ENCODE measurements around the gene ANXA10. TPM values are rescaled to one million over a fixed set of nuclear protein-coding genes. Genes with fewer than 3 reads are reported as not detected.
"Not testable (repeated sequence)": the region's sequence is repeated elsewhere in the genome, so short reads cannot be mapped to it uniquely, and the experiment has no call there.

Gene ANXA10
- total RNA-seq, 1 donor from 2014 or later, result 0.34 TPM

DNA sequence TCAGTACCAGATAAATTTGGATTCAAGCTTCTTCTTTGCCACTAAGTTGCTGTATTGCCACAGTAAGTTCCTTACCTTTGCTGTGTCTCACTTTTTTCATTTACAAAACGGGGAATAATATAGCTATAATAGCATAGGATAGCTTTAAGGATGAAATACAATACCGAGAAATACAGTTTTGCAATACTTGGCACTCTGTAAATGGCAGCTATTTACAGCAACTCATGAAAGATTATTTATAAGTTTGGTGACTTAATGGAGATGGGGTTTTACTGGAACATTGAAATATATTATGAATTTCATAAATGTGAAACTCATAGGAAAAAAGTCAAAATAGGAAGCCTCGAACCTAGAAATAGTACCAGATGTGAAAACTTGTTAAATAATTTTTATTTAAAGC is 27.6 kb downstream of the ANXA10 start:
- DNase-seq, result no peak

DNA sequence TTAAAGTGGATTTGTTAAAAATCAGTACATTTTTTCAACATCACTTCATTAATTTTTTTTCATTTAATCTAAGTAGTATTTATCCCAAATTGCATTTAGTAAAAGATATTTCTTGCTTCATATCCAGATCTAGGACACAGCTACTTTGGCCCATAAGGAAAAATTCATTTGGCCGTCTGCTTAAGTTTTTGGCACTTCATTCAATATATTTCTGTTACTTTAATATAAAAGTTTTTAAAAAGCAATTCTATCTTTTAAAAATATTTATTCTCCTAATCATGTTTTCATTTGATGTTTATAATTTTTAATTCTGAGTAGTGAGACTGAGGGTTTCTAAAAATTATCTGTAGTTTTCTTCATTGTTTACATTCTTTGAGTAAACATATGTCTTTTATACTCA is 28.5 kb downstream of the ANXA10 start:
- no peak for DNase-seq

- DNase-seq, result peak; percentile 41
Measured at GRCh38 chr4:168124008-168124641, 31.8 kb downstream of the ANXA10 start.

DNA sequence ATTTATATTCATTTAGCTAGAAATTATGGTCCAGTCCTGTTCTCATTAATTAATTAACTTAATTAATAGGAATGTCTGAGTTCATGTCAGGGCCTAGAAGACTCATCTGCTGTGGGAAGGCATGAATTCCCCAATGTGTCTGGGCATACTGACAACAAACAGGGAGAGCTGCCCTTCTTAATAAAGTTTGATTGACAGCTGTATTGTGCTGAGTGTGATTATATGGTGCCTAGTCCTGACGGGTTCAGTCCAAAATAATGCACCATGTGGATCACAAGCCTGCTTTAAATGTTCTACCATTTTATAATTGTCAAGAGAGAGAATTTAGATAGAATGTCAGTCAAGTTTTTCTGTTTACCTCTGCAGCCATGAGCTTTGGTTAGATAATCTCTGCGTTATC is 34.6 kb downstream of the ANXA10 start:
- no peak for DNase-seq

- no peak for DNase-seq
Measured at GRCh38 chr4:168128601-168129000, 36.3 kb downstream of the ANXA10 start.

DNA sequence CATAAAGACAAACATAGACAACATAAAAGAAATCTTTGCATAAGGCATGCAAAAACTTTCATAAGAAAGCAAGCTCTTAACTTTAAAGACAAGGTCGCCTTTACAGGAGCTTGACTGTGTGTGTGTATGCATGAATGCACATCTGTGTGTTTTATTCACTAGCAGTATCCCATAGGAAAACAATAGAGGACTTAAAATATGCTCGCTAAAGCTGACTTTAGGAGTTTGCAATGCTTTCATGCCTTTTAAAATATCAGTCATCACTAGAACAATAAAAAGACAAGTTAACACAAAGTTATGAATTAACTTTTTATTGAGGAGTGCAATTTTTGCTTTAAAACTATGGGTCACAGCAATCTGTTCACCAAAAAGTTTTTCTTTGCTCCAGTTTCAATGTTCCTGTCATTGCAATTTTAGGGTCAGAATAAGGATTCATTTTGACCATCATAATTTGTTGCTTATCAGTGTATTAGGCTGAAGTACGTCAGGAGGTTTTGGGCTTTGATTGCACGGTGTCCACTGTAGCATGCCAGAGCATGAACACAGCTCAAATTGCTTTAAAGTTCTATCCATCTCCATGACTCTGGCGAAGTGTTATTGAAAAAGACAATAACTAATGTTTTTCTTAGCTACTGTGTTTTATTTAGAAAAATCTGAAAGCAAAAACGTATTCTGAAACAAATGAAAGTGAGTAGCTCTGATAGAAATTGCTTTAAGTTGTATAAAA is 36.9 kb downstream of the ANXA10 start:
- DNase-seq, result no peak

- DNase-seq, result no peak
Measured at GRCh38 chr4:168129802-168130201, 37.5 kb downstream of the ANXA10 start.

DNA sequence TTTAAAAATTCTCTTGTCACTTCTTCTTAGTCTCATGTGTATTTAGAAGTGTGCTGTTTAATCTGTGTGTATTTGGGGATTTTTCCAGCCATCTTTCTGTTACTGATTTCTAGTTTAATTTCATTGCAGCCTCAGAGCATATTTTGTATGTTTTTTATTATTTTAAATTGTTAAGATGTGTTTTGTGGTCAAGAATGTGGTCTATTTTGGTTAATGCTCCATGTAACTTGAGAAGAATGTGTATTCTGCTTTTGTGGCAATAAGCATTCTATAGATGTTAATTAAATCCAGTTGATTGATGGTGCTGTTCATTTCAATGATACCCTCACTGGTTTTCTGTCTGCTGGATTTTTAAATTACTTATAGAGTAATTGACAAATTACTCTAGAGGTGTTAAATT is 38.9 kb downstream of the ANXA10 start:
- DNase-seq, result no peak

DNA sequence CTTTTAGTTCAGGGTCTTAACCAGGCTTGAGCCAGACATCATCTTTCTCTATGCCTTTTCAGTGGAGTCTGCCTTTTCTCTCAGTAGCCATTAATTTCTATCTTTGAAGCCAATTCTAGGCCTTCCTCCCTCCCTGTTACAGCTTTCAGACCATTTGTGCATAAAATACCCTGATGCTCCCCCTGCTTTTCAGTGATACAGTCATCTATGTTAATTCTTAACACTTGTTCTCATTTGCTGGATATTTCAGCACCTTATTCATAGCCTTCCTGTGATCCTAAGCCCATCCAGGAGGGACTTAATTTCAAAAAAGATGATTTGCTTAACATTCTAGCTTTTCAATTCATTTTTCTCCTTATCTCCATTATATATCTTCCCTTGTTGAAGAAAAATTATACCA is 42.3 kb downstream of the ANXA10 start:
- no peak for DNase-seq

GRCh38 chr4:168135860-168136259 is 43.5 kb downstream of the ANXA10 start:
- not testable (repeated sequence) for DNase-seq

- not testable (repeated sequence) for DNase-seq
Measured at GRCh38 chr4:168137695-168138094, 45.4 kb downstream of the ANXA10 start.

- DNase-seq, result no peak
Measured at GRCh38 chr4:168138143-168138542, 45.8 kb downstream of the ANXA10 start.

DNA sequence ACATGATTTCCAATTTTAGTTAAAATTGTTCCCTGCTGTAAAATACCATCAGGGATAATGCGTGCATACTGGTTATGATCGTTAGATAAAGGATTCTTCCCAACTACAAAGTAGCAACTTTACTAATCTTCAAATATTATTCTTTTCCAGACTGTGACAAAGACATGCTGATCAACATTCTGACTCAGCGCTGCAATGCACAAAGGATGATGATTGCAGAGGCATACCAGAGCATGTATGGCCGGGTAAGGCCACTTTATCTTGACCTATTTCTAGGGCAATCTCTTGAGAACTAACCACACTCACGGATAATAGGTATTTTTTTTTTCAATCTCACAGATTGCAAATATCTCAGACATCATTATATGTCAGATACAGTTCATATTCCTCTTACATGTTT is 47.0 kb downstream of the ANXA10 start:
- DNase-seq, result no peak

GRCh38 chr4:168141733-168142132 is 49.4 kb downstream of the ANXA10 start:
- no peak for DNase-seq

GRCh38 chr4:168143601-168144000 is 51.3 kb downstream of the ANXA10 start:
- no peak for DNase-seq

GRCh38 chr4:168150420-168151050 is 58.2 kb downstream of the ANXA10 start:
- DNase-seq, result no peak

DNA sequence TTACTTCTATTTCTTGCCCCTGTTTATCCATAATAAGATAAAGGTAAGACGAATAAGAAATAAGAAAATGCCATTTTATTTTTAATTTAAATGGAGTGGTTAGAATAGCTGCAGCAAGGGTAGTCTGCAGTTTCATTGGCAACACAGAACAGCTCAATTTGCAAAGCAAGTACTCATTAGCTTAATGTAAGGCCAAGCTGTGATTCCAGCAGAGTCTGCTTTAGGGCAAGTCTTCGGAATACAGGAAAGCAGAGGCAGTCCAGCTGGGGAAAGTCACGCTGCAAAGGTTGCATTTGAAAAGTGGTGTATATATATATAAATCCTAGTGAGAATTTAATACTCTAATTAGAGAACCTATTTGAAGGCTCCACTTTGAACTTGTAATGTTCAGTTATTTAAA is 59.0 kb downstream of the ANXA10 start:
- DNase-seq, result no peak

DNA sequence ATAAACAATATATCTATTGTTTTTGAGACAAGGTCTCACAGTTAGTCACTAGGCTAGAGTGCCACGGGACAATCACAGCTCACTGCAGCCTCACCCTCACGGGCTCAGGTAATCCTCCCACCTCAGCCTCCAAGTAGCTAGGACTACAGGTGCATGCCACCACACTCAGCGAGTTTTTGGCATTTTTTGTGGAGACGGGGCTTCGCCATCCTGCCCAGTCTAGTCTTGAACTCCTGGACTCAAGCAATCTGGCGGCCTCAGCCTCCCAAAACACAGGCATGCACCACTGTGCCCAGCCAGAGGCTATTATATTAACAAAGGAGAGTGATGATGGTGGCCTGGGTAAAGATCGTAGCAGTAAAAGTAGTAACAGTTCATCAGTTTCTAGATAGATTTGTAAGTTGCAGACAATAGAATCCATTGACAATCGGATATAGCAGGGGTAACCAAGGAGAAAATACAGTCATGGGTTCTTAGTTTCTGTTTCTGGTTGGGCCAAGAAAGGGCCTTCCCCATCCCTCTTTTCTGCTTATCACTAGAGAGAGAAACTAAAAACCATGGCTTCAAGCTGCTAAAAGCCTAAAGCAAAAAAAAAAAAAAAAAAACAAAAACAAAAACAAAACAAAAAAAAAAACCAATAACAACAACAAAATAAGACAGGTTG is 60.6 kb downstream of the ANXA10 start:
- DNase-seq, result no peak

GRCh38 chr4:168153596-168154440 is 61.5 kb downstream of the ANXA10 start:
- DNase-seq, result peak; percentile 80

DNA sequence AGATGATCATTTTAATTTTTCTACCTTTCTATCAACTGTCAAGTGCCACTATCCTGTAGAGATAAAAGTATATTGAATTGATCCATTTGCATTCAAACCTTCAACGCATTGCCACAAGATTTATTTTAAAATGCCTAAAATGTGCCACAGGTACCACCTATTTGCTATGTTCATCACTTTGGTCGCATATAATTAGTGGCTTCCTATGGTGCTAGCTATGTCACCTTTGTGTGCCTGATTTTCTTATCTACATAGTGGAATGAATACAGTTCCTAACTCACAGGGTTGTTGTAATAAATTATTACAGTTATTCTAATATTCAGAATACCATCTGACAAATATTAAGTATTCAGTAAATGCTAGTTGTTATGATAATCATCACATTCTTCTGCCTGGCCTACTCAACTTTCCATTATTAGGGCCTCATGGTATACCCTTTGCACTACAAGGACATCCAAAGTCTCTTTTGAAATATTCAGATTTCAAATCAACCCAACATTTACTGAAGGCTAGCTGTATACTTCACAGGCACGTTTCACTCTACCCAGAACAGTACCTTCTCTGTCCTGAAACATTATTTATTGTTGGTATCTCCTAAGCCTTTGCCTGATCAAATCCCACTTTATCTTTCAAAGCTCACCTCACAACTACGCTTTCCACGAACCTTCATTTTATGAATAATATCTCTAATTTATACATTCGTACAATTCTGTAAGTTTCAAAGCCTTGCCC is 62.4 kb downstream of the ANXA10 start:
- no peak for DNase-seq

GRCh38 chr4:168162604-168163003 is 70.3 kb downstream of the ANXA10 start:
- DNase-seq, result peak; percentile 7

DNA sequence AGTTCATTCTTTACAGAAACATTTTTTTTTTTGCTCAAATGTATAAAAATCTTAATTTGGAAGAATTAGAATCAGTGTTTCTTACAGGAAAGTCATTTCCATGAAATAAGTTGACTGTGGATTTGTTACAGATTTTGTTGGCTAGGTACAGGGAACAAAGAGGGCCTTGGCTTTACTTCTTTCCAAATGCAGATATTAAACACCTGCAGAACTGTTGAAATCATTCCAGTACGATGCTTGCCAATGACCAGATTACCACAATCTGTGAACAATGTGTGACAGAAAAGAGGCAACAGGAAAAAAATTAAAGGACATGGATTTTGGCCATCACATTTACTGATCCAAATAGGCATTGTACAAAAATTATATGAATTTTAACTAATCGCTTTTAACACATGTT is 70.8 kb downstream of the ANXA10 start:
- DNase-seq, result no peak
